HEK293 (cell line): ENCODE measurements around the gene SP4.

Experiments
- GLI2 ChIP-seq: fragments of 450-650 bp; formaldehyde crosslinking; IDR thresholded peaks from 2 replicates; pipeline ENCODE4; 2017; ENCODE audit warnings: missing biosample characterization, missing genetic modification characterization, low read depth, borderline replicate concordance
- HIC1 ChIP-seq: fragments of 450-650 bp; formaldehyde crosslinking; IDR thresholded peaks from 2 replicates; pipeline ENCODE4 v1.5.1; 2016; ENCODE audit warnings: missing biosample characterization, missing genetic modification characterization
- IKZF3 ChIP-seq: fragments of 450-650 bp; IDR thresholded peaks from 2 replicates; pipeline ENCODE4 v1.5.0; 2018; ENCODE audit warnings: missing biosample characterization, mild to moderate bottlenecking, missing genetic modification characterization, moderate library complexity
- KLF16 ChIP-seq: fragments of 450-650 bp; formaldehyde crosslinking; IDR thresholded peaks from 2 replicates; pipeline ENCODE4 v1.5.1; 2017; ENCODE audit warnings: missing biosample characterization, missing genetic modification characterization
- KLF9 ChIP-seq: fragments of 450-650 bp; formaldehyde crosslinking; IDR thresholded peaks from 2 replicates; pipeline ENCODE4 v1.5.1; 2016; ENCODE audit warnings: missing biosample characterization, missing genetic modification characterization, low read depth
- SP2 ChIP-seq: fragments of 450-650 bp; formaldehyde crosslinking; IDR thresholded peaks from 2 replicates; pipeline ENCODE4 v1.5.1; 2016; ENCODE audit warnings: missing biosample characterization, missing genetic modification characterization
- SP3 ChIP-seq: fragments of 450-650 bp; formaldehyde crosslinking; IDR thresholded peaks from 2 replicates; pipeline ENCODE4 v1.5.1; 2016; ENCODE audit warnings: missing biosample characterization, missing genetic modification characterization
- TRIM28 ChIP-seq: IDR thresholded peaks from 2 replicates; pipeline ENCODE4 v1.6.1; 2011; ENCODE audit warnings: low read length, control low read depth, borderline replicate concordance
- WT1 ChIP-seq: fragments of 450-650 bp; formaldehyde crosslinking; IDR thresholded peaks from 2 replicates; pipeline ENCODE4 v1.5.1; 2016; ENCODE audit warnings: missing biosample characterization, missing genetic modification characterization
- ZBTB11 ChIP-seq: fragments of 450-650 bp; formaldehyde crosslinking; conservative IDR thresholded peaks from 2 replicates; pipeline ENCODE4 v1.5.1; 2016; ENCODE audit warnings: low read depth, missing biosample characterization, missing genetic modification characterization
- ZBTB49 ChIP-seq: fragments of 450-650 bp; formaldehyde crosslinking; IDR thresholded peaks from 2 replicates; pipeline ENCODE4 v1.5.1; 2016; ENCODE audit warnings: missing biosample characterization, missing genetic modification characterization, low read depth
- ZFHX2 ChIP-seq: fragments of 450-650 bp; formaldehyde crosslinking; conservative IDR thresholded peaks from 2 replicates; pipeline ENCODE4 v1.5.1; 2016; ENCODE audit warnings: missing biosample characterization, missing genetic modification characterization
- ZNF112 ChIP-seq: fragments of 450-650 bp; formaldehyde crosslinking; IDR thresholded peaks from 2 replicates; pipeline ENCODE4 v1.5.0; 2017; ENCODE audit warnings: missing biosample characterization, missing genetic modification characterization
- ZNF19 ChIP-seq: fragments of 450-650 bp; formaldehyde crosslinking; IDR thresholded peaks from 2 replicates; pipeline ENCODE4; 2016; ENCODE audit warnings: missing biosample characterization, missing genetic modification characterization, low read depth
- ZNF24 ChIP-seq: fragments of 450-650 bp; formaldehyde crosslinking; IDR thresholded peaks from 2 replicates; pipeline ENCODE4 v1.5.1; 2016; ENCODE audit warnings: missing biosample characterization, missing genetic modification characterization
- ZNF274 ChIP-seq, 2 experiments: fragments of 200-500 bp in 1 of 2; fragments of 450-650 bp in 1 of 2; sonication (Bioruptor generic) in 1 of 2; formaldehyde crosslinking in 1 of 2; IDR thresholded peaks; 2 replicates each; pipeline versions ENCODE4 v1.5.1 to v1.6.1; 2014 to 2016; ENCODE audit warnings: borderline replicate concordance in 1 of 2, inconsistent platforms in 1 of 2, low read length in 1 of 2, missing biosample characterization in 1 of 2, missing genetic modification characterization in 1 of 2
- ZNF335 ChIP-seq: fragments of 450-650 bp; formaldehyde crosslinking; conservative IDR thresholded peaks from 2 replicates; pipeline ENCODE4 v1.5.1; 2016; ENCODE audit warnings: missing biosample characterization, missing genetic modification characterization
- ZNF366 ChIP-seq: fragments of 450-650 bp; formaldehyde crosslinking; conservative IDR thresholded peaks from 2 replicates; pipeline ENCODE4 v1.5.1; 2016; ENCODE audit warnings: missing biosample characterization, missing genetic modification characterization
- ZNF48 ChIP-seq: fragments of 450-650 bp; formaldehyde crosslinking; IDR thresholded peaks from 2 replicates; pipeline ENCODE4 v1.5.1; 2016; ENCODE audit warnings: missing biosample characterization, missing genetic modification characterization
- ZNF692 ChIP-seq: fragments of 450-650 bp; formaldehyde crosslinking; IDR thresholded peaks from 2 replicates; pipeline ENCODE4 v1.5.1; 2016; ENCODE audit warnings: missing biosample characterization, missing genetic modification characterization
- ZNF768 ChIP-seq: fragments of 450-650 bp; formaldehyde crosslinking; IDR thresholded peaks from 2 replicates; pipeline ENCODE4 v1.5.1; 2018; ENCODE audit warnings: missing biosample characterization, mild to moderate bottlenecking, missing genetic modification characterization
- ZSCAN30 ChIP-seq: fragments of 450-650 bp; IDR thresholded peaks from 2 replicates; pipeline ENCODE4 v1.5.1; 2018; ENCODE audit warnings: missing biosample characterization, mild to moderate bottlenecking, missing genetic modification characterization, moderate library complexity

SP4 gene

GRCh38 chr7:21427182-21427870, 557 bp upstream of the SP4 start (continued):
- peak; percentile 42; the same call in 1 of the 2 replicates for TF ChIP-seq ZBTB11 (tag by site-specific recombination)
- no peak for TF ChIP-seq GLI2
- peak; percentile 67; the same call in 1 of the 2 replicates for TF ChIP-seq IKZF3 (tag by site-specific recombination)
- TF ChIP-seq ZNF19 = no peak
- peak; percentile 97 for TF ChIP-seq KLF9
- TF ChIP-seq ZSCAN30 (tag by site-specific recombination) = 0 out of 2 replicates have a peak, but pooled peaks have one; percentile 10
- TF ChIP-seq WT1 (tag by site-specific recombination) = no peak
- TF ChIP-seq ZNF366 = peak; percentile 71
- TF ChIP-seq ZNF112 (tag by site-specific recombination) = no peak
- 0 out of 2 replicates have a peak, but pooled peaks have one; percentile 48 for TF ChIP-seq ZNF24 (tag by site-specific recombination)
- peak; percentile 35; the same call in 1 of the 2 replicates for TF ChIP-seq KLF16 (tag by site-specific recombination)
- TF ChIP-seq ZFHX2 (tag by site-specific recombination) = peak; percentile 94
- TF ChIP-seq SP2 (tag by site-specific recombination) = peak; percentile 91
- no peak for TF ChIP-seq ZNF48
- no peak for TF ChIP-seq ZBTB49
- no peak for TF ChIP-seq TRIM28
- TF ChIP-seq HIC1 = peak; percentile 64
- peak; percentile 98 for TF ChIP-seq SP3
- no peak for TF ChIP-seq ZNF274 (IDR thresholded peaks at IDR 0.05; ENCODE audit: low read length)
- TF ChIP-seq ZNF274 (tag by site-specific recombination; IDR thresholded peaks at IDR 0.05; ENCODE audit: borderline replicate concordance) = no peak
- TF ChIP-seq ZNF692 (tag by site-specific recombination) = 0 out of 2 replicates have a peak, but pooled peaks have one; percentile 21
- TF ChIP-seq ZNF335 (tag by site-specific recombination) = peak; percentile 83
- TF ChIP-seq ZNF768 (tag by site-specific recombination) = no peak
